K562 (cell line): ENCODE results near the gene INPP4B.

ENCODE experiments used
- GABPB2 ChIP-seq: fragments of 250-450 bp; sonication (Bioruptor Pico); conservative IDR thresholded peaks from 2 replicates; pipeline ENCODE4 v1.5.1; 2021; ENCODE audit warnings: mild to moderate bottlenecking
- ZNF3 ChIP-seq: fragments of 250-450 bp; sonication (Bioruptor Pico); IDR thresholded peaks from 2 replicates; pipeline ENCODE4 v1.5.0; 2021; ENCODE audit warnings: mild to moderate bottlenecking, moderate library complexity
- TF ChIP-seq, protein P1 (sequence below): fragments of 450-650 bp; IDR thresholded peaks from 2 replicates; pipeline ENCODE4 v1.7.0; 2016; ENCODE audit warnings: borderline replicate concordance

- TF ChIP-seq ZNF3 (CRISPR knock-in tag) (no peak), GABPB2 (CRISPR knock-in tag) (no peak)
- TF ChIP-seq, protein P1, sequence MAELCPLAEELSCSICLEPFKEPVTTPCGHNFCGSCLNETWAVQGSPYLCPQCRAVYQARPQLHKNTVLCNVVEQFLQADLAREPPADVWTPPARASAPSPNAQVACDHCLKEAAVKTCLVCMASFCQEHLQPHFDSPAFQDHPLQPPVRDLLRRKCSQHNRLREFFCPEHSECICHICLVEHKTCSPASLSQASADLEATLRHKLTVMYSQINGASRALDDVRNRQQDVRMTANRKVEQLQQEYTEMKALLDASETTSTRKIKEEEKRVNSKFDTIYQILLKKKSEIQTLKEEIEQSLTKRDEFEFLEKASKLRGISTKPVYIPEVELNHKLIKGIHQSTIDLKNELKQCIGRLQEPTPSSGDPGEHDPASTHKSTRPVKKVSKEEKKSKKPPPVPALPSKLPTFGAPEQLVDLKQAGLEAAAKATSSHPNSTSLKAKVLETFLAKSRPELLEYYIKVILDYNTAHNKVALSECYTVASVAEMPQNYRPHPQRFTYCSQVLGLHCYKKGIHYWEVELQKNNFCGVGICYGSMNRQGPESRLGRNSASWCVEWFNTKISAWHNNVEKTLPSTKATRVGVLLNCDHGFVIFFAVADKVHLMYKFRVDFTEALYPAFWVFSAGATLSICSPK = no peak
Measured at GRCh38 chr4:142549248-142549647, 296.9 kb downstream of the INPP4B start.
